C4-2B (cell line): Measurements from ENCODE around the gene SPRR2B.
A peak's percentile ranks its signal among the peaks of the same experiment; 100 is the strongest.
"Not testable (repeated sequence)": the region's sequence is repeated elsewhere in the genome, so short reads cannot be mapped to it uniquely, and the experiment has no call there.

ENCODE experiments used
- H3K27ac ChIP-seq: fragments of 450-650 bp; 2 replicates; pipeline ENCODE4 v1.5.1; 2017
- ZFX ChIP-seq: fragments of 450-650 bp; IDR thresholded peaks from 2 replicates; pipeline ENCODE4 v1.6.1; 2017
- TF ChIP-seq, protein P1 (sequence below): fragments of 450-650 bp; conservative IDR thresholded peaks from 2 replicates; pipeline ENCODE4 v1.5.1; 2017; ENCODE audit warnings: mild to moderate bottlenecking

The SPRR2B gene

DNA sequence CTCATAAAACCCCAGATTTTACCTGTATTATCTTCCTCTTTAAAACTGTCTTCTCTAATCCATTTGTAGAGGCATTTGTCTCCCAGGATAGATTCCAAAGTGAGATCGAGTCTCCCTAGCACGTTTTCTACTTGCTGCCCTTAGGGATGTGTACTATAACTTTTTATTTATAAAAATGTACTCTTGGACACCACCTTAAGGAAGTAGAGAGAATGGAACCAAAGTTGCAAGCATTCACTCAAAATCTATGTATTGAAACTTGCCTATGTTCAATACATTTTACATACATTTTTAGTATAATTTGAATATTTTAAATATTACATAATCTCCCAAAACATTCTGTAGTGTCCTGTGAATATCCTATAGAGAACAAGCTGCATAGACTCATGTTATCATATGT is 13.3 kb downstream of the SPRR2B start:
- TF ChIP-seq, protein P1, sequence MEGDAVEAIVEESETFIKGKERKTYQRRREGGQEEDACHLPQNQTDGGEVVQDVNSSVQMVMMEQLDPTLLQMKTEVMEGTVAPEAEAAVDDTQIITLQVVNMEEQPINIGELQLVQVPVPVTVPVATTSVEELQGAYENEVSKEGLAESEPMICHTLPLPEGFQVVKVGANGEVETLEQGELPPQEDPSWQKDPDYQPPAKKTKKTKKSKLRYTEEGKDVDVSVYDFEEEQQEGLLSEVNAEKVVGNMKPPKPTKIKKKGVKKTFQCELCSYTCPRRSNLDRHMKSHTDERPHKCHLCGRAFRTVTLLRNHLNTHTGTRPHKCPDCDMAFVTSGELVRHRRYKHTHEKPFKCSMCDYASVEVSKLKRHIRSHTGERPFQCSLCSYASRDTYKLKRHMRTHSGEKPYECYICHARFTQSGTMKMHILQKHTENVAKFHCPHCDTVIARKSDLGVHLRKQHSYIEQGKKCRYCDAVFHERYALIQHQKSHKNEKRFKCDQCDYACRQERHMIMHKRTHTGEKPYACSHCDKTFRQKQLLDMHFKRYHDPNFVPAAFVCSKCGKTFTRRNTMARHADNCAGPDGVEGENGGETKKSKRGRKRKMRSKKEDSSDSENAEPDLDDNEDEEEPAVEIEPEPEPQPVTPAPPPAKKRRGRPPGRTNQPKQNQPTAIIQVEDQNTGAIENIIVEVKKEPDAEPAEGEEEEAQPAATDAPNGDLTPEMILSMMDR = peak; percentile 39
- TF ChIP-seq ZFX = no peak
- no peak overlapping the region for H3K27ac ChIP-seq

DNA sequence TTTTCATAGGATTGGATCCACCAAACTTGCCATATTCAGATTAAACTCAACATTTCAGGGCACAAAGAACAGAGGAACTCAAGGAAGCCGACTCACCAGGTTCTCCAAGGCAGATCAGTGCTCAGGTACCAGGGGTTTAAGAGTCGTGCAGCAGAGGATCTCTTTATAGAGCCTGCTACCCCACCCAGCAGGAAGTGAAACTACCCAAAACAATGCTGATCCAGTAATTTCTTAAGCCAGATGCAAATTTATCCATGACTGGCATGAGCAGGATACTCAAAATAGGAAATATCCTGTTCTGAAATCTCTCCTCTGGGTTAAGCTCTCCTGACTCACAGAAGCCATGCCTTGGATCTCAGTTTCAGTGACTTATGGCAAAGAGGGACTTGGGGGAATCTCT is 14.0 kb downstream of the SPRR2B start, which contains the start of gene SPRR2A:
TSS of gene SPRR2A (minus strand) at position 138 of the 400 bp plus-strand sequence. CDS start 777 bp downstream, outside the sequence.
- TF ChIP-seq, protein P1 = no peak
- no peak for TF ChIP-seq ZFX
- no peak within 1 kb of the TSS for H3K27ac ChIP-seq

DNA sequence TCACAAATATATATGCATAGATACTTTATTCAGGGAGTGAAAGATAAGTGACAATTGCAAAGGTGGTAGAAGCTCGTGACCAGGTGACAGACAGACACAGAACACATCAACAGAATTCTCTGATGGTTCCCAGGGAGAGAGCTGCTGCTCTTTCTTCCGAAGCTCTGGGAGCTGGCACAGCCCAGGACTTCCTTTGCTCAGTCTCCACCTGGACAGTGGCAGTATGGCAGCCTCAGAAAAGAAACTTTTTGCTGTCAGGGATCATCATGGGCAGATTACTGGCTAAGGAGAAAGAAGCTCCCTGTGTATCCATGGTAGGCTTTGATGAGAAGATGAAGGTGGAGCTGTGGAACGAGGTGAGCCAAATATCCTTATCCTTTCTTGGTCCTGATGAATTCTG is 15.3 kb downstream of the SPRR2B start:
- H3K27ac ChIP-seq = not testable (repeated sequence)

DNA sequence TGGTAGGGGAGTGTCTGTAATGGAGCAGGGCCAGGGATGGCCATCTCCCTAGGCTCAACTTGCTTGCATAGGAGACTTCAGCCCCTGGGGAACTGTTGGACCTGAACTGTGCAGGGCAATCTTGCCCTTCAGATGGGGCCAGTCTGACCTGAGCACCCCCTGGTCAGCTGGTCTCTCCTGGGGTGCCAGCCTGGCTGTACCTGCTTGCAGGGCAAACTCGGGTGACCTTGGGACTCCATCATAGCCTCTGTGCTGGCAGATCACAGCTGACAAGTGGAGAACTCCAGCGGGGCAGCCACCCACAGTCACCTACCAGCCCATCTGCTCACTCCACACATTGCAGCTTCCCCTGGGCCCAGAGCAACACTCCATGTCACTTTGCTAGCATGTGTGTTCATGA is 22.2 kb downstream of the SPRR2B start:
- TF ChIP-seq ZFX = no peak
- TF ChIP-seq, protein P1 = no peak
- no peak overlapping the region for H3K27ac ChIP-seq

DNA sequence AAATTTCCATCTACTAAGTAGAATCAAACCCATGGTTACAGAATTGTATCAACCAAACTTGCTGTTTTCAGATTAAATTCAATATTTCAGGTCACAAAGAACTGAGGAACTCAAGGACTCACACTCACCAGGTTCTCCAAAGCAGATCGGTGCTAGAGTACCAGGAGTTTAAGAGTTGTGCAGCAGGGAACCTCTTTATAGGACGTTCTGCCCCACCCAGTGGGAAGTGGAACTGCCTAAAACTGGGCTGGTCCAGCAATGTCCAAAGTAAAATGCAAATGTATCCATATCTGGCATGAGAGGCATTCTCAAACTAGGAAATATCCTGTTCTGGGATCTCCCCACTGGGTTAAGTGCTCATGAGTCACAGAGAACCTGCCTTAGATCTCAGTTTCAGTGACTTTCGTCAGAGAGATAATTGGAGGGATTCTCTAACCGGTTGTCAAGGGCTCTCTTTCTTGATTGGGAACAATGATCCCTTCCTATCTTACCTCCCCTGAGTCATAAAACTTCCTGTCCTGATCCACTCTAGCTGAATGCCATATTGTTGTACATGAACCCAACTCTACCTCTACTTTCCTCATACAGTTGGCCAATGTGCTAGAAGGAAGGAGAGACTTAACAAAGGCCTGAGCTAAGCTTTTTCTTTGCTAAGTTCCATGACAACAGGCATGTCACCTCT is 30.3 kb downstream of the SPRR2B start, which contains the start of gene SPRR2D:
TSS of gene SPRR2D (minus strand) at position 171 of the 682 bp plus-strand sequence. CDS start 774 bp downstream, outside the sequence.
- no peak for TF ChIP-seq ZFX
- TF ChIP-seq, protein P1 = no peak
- H3K27ac ChIP-seq = no peak within 1 kb of the TSS

DNA sequence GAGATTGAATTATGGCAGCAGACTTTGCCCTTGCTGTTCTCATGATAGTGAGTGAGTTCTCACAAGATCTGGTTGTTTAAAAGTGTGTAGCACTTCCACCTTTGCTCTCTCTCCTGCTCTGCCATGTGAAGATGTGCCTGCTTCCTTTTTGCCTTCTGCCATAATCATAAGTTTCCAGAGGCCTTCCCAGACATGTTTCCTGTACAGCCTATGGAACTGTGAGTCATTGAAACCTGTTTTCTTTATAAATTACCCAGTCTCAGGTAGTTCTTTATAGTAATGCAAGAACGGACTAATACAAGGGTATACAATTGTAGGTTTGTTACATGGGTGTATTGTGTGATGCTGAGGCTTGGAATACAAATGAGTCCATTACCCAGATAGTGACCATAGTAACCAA is 36.2 kb downstream of the SPRR2B start:
- TF ChIP-seq ZFX = no peak
- H3K27ac ChIP-seq = no peak overlapping the region

DNA sequence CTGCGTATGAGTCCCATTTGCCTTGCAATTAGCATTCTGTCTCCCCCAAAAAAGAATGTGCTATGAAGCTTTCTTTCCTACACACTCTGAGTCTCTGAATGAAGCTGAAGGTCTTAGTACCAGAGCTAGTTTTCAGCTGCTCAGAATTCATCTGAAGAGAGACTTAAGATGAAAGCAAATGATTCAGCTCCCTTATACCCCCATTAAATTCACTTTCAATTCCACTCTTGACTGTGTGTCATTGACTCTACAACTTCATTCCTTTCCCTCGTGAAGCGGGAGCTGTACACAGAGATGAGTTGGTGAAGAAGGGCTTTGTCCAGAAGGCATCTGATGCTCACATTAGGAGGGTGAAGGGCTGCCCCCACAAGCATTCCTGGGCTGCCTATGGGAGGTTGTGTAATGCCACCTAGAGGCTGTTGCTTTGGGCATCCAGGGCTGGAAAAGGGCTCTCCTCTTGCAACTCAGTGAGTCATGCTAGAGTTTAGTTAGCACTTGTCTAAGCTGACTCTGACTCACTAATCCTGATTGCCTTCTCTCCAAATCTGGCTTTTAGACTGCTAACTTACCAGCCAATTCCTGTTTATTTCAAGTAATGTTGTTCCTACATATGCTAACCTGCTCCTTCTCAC is 38.6 kb downstream of the SPRR2B start:
- TF ChIP-seq ZFX = no peak
- TF ChIP-seq, protein P1 = peak; percentile 43
- H3K27ac ChIP-seq = no peak overlapping the region

DNA sequence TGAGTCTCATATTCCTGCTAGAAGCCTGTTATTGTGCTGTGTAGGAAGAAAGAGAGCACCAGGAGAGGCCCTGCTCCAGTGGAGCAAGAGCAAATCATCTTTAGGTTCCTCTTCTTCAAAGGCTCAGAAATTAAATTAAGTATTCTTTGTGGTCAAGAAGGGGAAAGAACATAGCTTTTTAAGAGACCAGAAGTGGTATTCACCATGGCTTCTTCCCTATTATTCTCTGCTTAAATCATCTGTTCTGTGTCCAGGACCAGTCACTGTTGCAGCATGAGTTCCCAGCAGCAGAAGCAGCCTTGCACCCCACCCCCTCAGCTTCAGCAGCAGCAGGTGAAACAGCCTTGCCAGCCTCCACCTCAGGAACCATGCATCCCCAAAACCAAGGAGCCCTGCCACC is 39.3 kb downstream of the SPRR2B start:
- H3K27ac ChIP-seq = no peak overlapping the region
- TF ChIP-seq, protein P1 = no peak
- no peak for TF ChIP-seq ZFX
